Epithelial cell of esophagus (primary cell): Measurements from ENCODE around the gene VWC2L.

ENCODE experiments used
- DNase-seq: peaks from one replicate; pipeline ENCODE4 v3.0.0; 2010; ENCODE audit warnings: low read depth
- H3K4me3 ChIP-seq: 2 replicates; pipeline ENCODE4 v1.5.1; 2011; ENCODE audit warnings: mild to moderate bottlenecking, low read length, control low read depth
- CTCF ChIP-seq: IDR thresholded peaks from 2 replicates; pipeline ENCODE4 v1.5.1; 2011; ENCODE audit warnings: low read depth, mild to moderate bottlenecking, low read length, control low read depth, inconsistent platforms; ENCODE audit not compliant: insufficient read depth; ENCODE audit errors: missing control alignments

The VWC2L gene

DNA sequence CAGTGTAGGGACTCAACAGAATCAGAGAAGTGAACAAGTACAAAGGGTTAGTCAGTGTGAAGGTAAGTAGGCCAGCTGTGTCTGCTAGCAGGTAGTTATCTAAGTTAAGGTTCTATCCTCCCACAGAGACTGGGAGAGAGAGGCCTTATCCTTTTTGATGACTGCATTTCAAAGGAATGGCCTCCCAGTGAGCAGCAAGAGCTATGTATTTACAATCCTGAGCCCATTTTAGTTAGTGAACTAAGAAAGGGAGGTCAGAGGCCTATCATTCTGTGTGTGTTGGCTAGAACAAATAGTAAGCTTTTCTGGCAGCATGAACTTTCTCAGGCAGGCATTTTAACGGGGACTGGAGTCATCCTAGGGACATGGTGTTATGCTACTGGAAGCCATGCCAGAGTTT, 182.9 kb downstream of the VWC2L start:
- TF ChIP-seq CTCF: no peak
- peak; percentile 38 for DNase-seq

GRCh38 chr2:214601852-214602633, 191.2 kb downstream of the VWC2L start:
- TF ChIP-seq CTCF: no peak
- H3K4me3 ChIP-seq: no peak overlapping the region
- DNase-seq: no peak

More for the DNA sequence above, 182.9 kb downstream of the VWC2L start:
- H3K4me3 ChIP-seq: no peak overlapping the region

DNA sequence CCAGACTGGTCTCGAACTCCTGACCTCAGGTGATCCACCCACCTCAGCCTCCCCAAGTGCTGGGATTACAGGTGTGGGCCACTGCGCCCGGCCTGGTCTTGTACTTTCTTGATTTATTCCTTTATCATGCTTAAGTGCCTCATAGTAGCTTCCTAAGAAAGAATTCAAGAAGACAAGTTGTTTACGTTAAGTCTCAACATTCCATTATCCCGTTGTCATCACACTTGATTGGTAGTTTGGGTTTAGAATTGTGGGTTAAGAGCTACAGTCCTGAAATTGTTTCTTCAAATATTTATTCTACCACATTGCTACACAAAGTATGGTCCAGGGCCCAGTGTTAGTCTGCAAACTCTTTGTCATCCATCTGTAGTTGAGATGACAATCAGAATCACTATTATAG, 194.0 kb downstream of the VWC2L start:
- TF ChIP-seq CTCF: no peak
- no peak overlapping the region for H3K4me3 ChIP-seq
- DNase-seq: no peak

- no peak for DNase-seq
- no peak for TF ChIP-seq CTCF
- H3K4me3 ChIP-seq: no peak overlapping the region
Observed at GRCh38 chr2:214607051-214607450, 196.2 kb downstream of the VWC2L start.

- TF ChIP-seq CTCF: no peak
- no peak for DNase-seq
- H3K4me3 ChIP-seq: no peak overlapping the region
Observed at GRCh38 chr2:214611015-214611414, 200.2 kb downstream of the VWC2L start.

DNA sequence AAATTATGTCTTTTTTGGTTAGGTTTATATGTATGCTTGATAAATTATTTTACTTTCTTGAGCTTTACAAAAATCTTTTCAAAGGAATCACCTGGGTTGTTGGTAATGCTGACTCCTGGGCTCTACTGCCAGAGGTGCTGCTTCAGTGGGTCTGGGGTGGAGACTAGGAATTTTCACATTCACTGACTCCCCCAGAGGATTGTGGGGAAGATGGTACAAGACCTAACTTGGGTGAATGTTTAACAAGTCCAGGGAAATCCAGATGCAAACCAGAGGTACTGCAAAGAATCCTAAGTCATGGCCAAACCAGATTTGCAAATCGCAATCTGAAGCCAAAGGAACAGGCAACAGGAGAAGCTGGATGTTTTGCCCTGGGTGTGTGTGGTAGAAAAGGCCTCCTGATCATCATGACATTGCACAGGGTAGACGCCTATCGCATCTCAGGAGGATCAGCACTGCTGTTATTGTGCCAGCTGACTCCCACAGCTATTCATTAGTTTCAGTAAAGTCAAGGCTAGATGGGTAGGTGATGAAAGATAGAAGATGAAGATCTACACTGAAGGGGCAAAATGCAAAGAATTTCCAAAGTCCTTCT, 213.4 kb downstream of the VWC2L start:
- H3K4me3 ChIP-seq: no peak overlapping the region
- TF ChIP-seq CTCF: no peak
- no peak for DNase-seq

- TF ChIP-seq CTCF: no peak
- H3K4me3 ChIP-seq: no peak overlapping the region
- peak; percentile 7 for DNase-seq
Observed at GRCh38 chr2:214628091-214628490, 217.2 kb downstream of the VWC2L start.
